Measurements from ENCODE around the gene ADH1B. TPM values are rescaled to one million over a fixed set of nuclear protein-coding genes. Genes with fewer than 3 reads are reported as not detected.
A peak's percentile ranks its signal among the peaks of the same experiment; 100 is the strongest.
"Not testable (repeated sequence)": the region's sequence is repeated elsewhere in the genome, so short reads cannot be mapped to it uniquely, and the experiment has no call there.

ADH1B gene
- total RNA-seq, 3 donors from 2014 or later (not counting 1 experiment from before 2014, with no cell fraction given): not detected

- no peak for TF ChIP-seq CTCF (IDR thresholded peaks at IDR 0.05)
- Mint-ChIP-seq H3K27me3 (ENCODE audit: low read depth in 2 of 2) (peaks cover 0 to 2% of the 10 kb centered on the region in 2 donors), H3K9me3 (peaks cover 5 to 12% of the 10 kb centered on the region in 2 donors), H3K4me3 (no peak overlapping the region), H3K4me1 (peaks cover 8 to 18% of the 10 kb centered on the region in 2 donors), H3K36me3 (no peaks in the 10 kb centered on the region), H3K27ac (no peak overlapping the region)
- Histone ChIP-seq H3K27ac (ENCODE audit: low read length) (no peak overlapping the region), H3K9me3 (ENCODE audit: control insufficient read depth, insufficient read depth, low read length) (no peaks in the 10 kb centered on the region), H3K36me3 (ENCODE audit: control insufficient read depth, insufficient read depth, low read length) (no peaks in the 10 kb centered on the region), H3K4me1 (ENCODE audit: control insufficient read depth, insufficient read depth, low read length) (peaks cover 3% of the 10 kb centered on the region), H3K27me3 (ENCODE audit: control insufficient read depth, insufficient read depth, low read length) (no peaks in the 10 kb centered on the region), H3K4me3 (ENCODE audit: low read length) (no peak overlapping the region)
- intact Hi-C loops (cut with micrococcal nuclease): no loop called here
- ATAC-seq (no peak), DNase-seq (no peak)
- WGBS (ENCODE audit: insufficient coverage): no CpG with 5 or more reads among the region's 2 CpGs
Measured at GRCh38 chr4:99351487-99351886, 30.3 kb upstream of the ADH1B start.

- intact Hi-C loops (cut with micrococcal nuclease): no loop called here
- H3K27me3 Mint-ChIP-seq (ENCODE audit: low read depth in 2 of 2): peaks cover 0 to 2% of the 10 kb centered on the region in 2 donors
- no peak overlapping the region for H3K27ac Mint-ChIP-seq
Measured at GRCh38 chr4:99349338-99349737, 28.1 kb upstream of the ADH1B start.

GRCh38 chr4:99342624-99343023, 21.4 kb upstream of the ADH1B start:
- H3K27ac ChIP-seq (ENCODE audit: low read length); H3K4me1 ChIP-seq (ENCODE audit: control insufficient read depth, insufficient read depth, low read length); H3K27me3 Mint-ChIP-seq (ENCODE audit: low read depth in 2 of 2); H3K4me3 Mint-ChIP-seq; intact Hi-C loops (cut with micrococcal nuclease); H3K36me3 Mint-ChIP-seq; H3K4me1 Mint-ChIP-seq; H3K9me3 Mint-ChIP-seq; DNase-seq; H3K9me3 ChIP-seq (ENCODE audit: control insufficient read depth, insufficient read depth, low read length); H3K27me3 ChIP-seq (ENCODE audit: control insufficient read depth, insufficient read depth, low read length); H3K4me3 ChIP-seq (ENCODE audit: low read length); H3K27ac Mint-ChIP-seq; H3K36me3 ChIP-seq (ENCODE audit: control insufficient read depth, insufficient read depth, low read length): not testable (repeated sequence)
- WGBS (ENCODE audit: insufficient coverage): 56% methylated on average over 4 of the region's 7 CpGs
- ATAC-seq: peak in 2 of 3 donors; percentile 53 to 54

More at GRCh38 chr4:99349338-99349737, 28.1 kb upstream of the ADH1B start:
- H3K36me3 Mint-ChIP-seq: no peaks in the 10 kb centered on the region
- H3K4me1 Mint-ChIP-seq: peaks cover 0 to 6% of the 10 kb centered on the region in 2 donors
- Histone ChIP-seq H3K9me3 (ENCODE audit: control insufficient read depth, insufficient read depth, low read length) (no peaks in the 10 kb centered on the region), H3K27ac (ENCODE audit: low read length) (no peak overlapping the region), H3K4me1 (ENCODE audit: control insufficient read depth, insufficient read depth, low read length) (no peaks in the 10 kb centered on the region), H3K27me3 (ENCODE audit: control insufficient read depth, insufficient read depth, low read length) (no peaks in the 10 kb centered on the region), H3K4me3 (ENCODE audit: low read length) (no peak overlapping the region), H3K36me3 (ENCODE audit: control insufficient read depth, insufficient read depth, low read length) (no peaks in the 10 kb centered on the region)
- no peak for TF ChIP-seq CTCF (IDR thresholded peaks at IDR 0.05)
- H3K9me3 Mint-ChIP-seq: peaks cover 5 to 9% of the 10 kb centered on the region in 2 donors
- H3K4me3 Mint-ChIP-seq: no peak overlapping the region
- no peak for DNase-seq
- no peak for ATAC-seq

- intact Hi-C loops (cut with micrococcal nuclease): no loop called here
- Histone ChIP-seq H3K9me3 (ENCODE audit: control insufficient read depth, insufficient read depth, low read length) (no peaks in the 10 kb centered on the region), H3K36me3 (ENCODE audit: control insufficient read depth, insufficient read depth, low read length) (no peaks in the 10 kb centered on the region), H3K27ac (ENCODE audit: low read length) (no peak overlapping the region), H3K4me1 (ENCODE audit: control insufficient read depth, insufficient read depth, low read length) (no peaks in the 10 kb centered on the region), H3K4me3 (ENCODE audit: low read length) (no peak overlapping the region), H3K27me3 (ENCODE audit: control insufficient read depth, insufficient read depth, low read length) (no peaks in the 10 kb centered on the region)
- TF ChIP-seq CTCF (IDR thresholded peaks at IDR 0.05): no peak
- ATAC-seq: no peak
- Mint-ChIP-seq H3K27me3 (ENCODE audit: low read depth in 2 of 2) (no peaks in the 10 kb centered on the region), H3K36me3 (no peaks in the 10 kb centered on the region), H3K27ac (no peak overlapping the region), H3K4me3 (no peak overlapping the region), H3K4me1 (no peaks in the 10 kb centered on the region), H3K9me3 (no peaks in the 10 kb centered on the region)
- 88% methylated on average over 1 of the region's 1 CpG for WGBS (ENCODE audit: insufficient coverage)
- no peak for DNase-seq
Measured at GRCh38 chr4:99341426-99341825, 20.2 kb upstream of the ADH1B start.
